Transverse colon (tissue), 4 donors: ENCODE measurements around the gene MED6. TPM values are rescaled to one million over a fixed set of nuclear protein-coding genes. Genes with fewer than 3 reads are reported as not detected.

ENCODE experiments used
- DNase-seq: peaks from one replicate; pipeline ENCODE4 v3.0.0-alpha.2; 2019
- H3K27ac ChIP-seq, 4 donors: fragments of 200-600 bp; sonication (generic); 2 replicates each; pipeline ENCODE4 v1.5.1; 2016 to 2018; ENCODE audit warnings: inconsistent platforms in 4 of 4
- H3K27me3 ChIP-seq: fragments of 200-600 bp; sonication (generic); 2 replicates; pipeline ENCODE4 v1.5.1; 2017; ENCODE audit warnings: inconsistent platforms
- H3K36me3 ChIP-seq, 4 donors: fragments of 200-600 bp; sonication (generic); 2 replicates each; pipeline ENCODE4 v1.5.1; 2017 to 2019; ENCODE audit warnings: inconsistent platforms in 4 of 4
- H3K4me1 ChIP-seq, 4 donors: fragments of 200-600 bp; sonication (generic); 2 replicates each; pipeline ENCODE4 v1.5.1; 2017 to 2020; ENCODE audit warnings: inconsistent platforms in 4 of 4
- H3K4me3 ChIP-seq, 4 donors: fragments of 200-600 bp; sonication (generic); 1 replicate in 1 of 4; 2 replicates in 3 of 4; pipeline versions ENCODE4 v1.5.1 to v1.6.1; 2017 to 2019; ENCODE audit warnings: inconsistent platforms in 4 of 4
- H3K9me3 ChIP-seq, 2 donors: fragments of 200-600 bp; sonication (generic); 2 replicates each; pipeline ENCODE4 v1.5.1; 2017 to 2019; ENCODE audit warnings: inconsistent platforms in 2 of 2
- EP300 ChIP-seq: sonication (generic); formaldehyde crosslinking; IDR thresholded peaks from one replicate; pipeline ENCODE4 v1.6.1; 2017; ENCODE audit warnings: antibody characterized with exemption, low read depth
- POLR2A ChIP-seq: fragments of 450-650 bp; IDR thresholded peaks from one replicate; pipeline ENCODE4 v1.6.1; 2016; ENCODE audit warnings: antibody characterized with exemption, mild to moderate bottlenecking, moderate library complexity
- POLR2AphosphoS5 ChIP-seq, 3 donors: sonication (generic); formaldehyde crosslinking; IDR thresholded peaks; one replicate each; pipeline ENCODE4 v1.6.1; 2016; ENCODE audit warnings: antibody characterized with exemption in 3 of 3
- WGBS, 2 donors: methylation state at CpG; one replicate each; pipeline ENCODE4 v1.1.5; 2018; ENCODE audit warnings: low coverage in 1 of 2; 5-methylcytosine and 5-hydroxymethylcytosine counted together
- in situ Hi-C, 4 donors: fragments of 200-750 bp; cut with MboI; loops; one replicate each; pipeline versions ENCODE4 v1.15.0 to v1.15.1; 2017; ENCODE audit warnings: low sequenced_read_pairs in 3 of 4, low pct_ligation_motif_present in 1 of 4, low pct_unique_long_range_greater_than_20kb in 1 of 4
- intact Hi-C: fragments of 100-400 bp; cut with DNase I; formaldehyde crosslinking; loops from one replicate; pipeline ENCODE4 v1.15.1; 2023; ENCODE audit warnings: low total_unique reads
- total RNA-seq, 4 donors: library from RNA; depleted of rRNA; stranded (reverse); fragments of >200 nt; gene quantifications; one replicate each; pipeline ENCODE4 v1.1.0, GENCODE V29; 2016
- TF ChIP-seq, protein P1 (sequence below), 5 experiments: fragments of 200-600 bp in 3 of 5; fragments of 450-650 bp in 2 of 5; sonication (generic) in 3 of 5; IDR thresholded peaks; 1 replicate in 2 of 5; 2 replicates in 3 of 5; pipeline ENCODE4 v1.5.1; 2016 to 2017; ENCODE audit warnings: antibody characterized with exemption in 5 of 5, inconsistent platforms in 3 of 5, mild to moderate bottlenecking in 2 of 5, moderate library complexity in 1 of 5

The MED6 gene
- total RNA-seq, 4 donors from 2014 or later, result 6.0 to 33.5 (median 23.7) TPM

- Histone ChIP-seq H3K4me3 (no peak overlapping the region), H3K27me3 (no peaks in the 10 kb centered on the region), H3K9me3 (peaks cover 10 to 12% of the 10 kb centered on the region in 2 donors), H3K4me1 (no peaks in the 10 kb centered on the region), H3K36me3 (no peaks in the 10 kb centered on the region), H3K27ac (no peak overlapping the region)
- whole genome bisulfite sequencing, 2 donors, result 100% methylated on average over 1 of the region's 1 CpG
- no peak for DNase-seq
- no peak for TF ChIP-seq EP300
- TF ChIP-seq, protein P1, sequence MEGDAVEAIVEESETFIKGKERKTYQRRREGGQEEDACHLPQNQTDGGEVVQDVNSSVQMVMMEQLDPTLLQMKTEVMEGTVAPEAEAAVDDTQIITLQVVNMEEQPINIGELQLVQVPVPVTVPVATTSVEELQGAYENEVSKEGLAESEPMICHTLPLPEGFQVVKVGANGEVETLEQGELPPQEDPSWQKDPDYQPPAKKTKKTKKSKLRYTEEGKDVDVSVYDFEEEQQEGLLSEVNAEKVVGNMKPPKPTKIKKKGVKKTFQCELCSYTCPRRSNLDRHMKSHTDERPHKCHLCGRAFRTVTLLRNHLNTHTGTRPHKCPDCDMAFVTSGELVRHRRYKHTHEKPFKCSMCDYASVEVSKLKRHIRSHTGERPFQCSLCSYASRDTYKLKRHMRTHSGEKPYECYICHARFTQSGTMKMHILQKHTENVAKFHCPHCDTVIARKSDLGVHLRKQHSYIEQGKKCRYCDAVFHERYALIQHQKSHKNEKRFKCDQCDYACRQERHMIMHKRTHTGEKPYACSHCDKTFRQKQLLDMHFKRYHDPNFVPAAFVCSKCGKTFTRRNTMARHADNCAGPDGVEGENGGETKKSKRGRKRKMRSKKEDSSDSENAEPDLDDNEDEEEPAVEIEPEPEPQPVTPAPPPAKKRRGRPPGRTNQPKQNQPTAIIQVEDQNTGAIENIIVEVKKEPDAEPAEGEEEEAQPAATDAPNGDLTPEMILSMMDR (IDR thresholded peaks at IDR 0.05), result no peak
- no peak for TF ChIP-seq POLR2A
- in situ Hi-C loops (loop anchor here in 3 of 4 donors (5.0 to 25.0 kb wide), 4 partner anchors 87 to 190 kb away; partner anchors contain the start of gene MAP3K9 (in 2 of the 3)), intact Hi-C loops (no loop called here)
Observed at GRCh38 chr14:70624972-70625371, 24.5 kb upstream of the MED6 start.

DNA sequence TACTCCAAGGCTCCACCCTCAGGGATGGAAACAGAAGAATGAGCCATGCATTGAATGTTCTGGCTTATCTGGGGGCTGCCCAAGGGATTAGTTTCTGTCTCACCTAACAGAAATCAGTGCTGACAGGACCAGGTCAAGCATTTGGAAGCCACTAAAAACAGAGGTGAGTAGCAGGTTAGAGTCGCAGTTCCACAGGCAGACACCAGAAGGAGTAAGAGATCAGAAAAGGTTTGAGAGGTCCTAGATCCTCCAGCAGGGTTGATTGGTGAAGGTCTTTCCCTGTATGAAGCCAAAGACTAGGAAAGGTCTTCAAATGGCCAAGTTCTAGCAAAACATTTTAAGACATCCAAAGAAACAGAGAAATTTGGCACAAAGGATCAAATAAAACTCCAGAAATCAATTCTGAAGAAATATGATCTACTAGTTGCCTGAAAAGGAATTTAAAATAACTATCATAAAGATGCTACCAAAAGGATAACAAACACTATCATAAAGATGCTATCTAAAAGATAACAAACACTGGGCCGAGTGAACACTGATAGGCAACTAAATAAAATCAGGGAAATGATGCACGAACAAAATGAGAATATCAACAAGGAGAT lies 21.8 kb upstream of the MED6 start:
- in situ Hi-C loops (loop anchor here in 3 of 4 donors (10.0 to 25.0 kb wide), 3 partner anchors 93 to 193 kb away; partner anchors contain the start of gene MAP3K9 (in 2 of the 3)), intact Hi-C loops (no loop called here)
- H3K4me3 ChIP-seq, result no peak overlapping the region
- 34% methylated on average over 2 to 3 of the region's 3 CpGs for WGBS, 2 donors
- peak; percentile 52 for DNase-seq
- TF ChIP-seq POLR2A (no peak), POLR2AphosphoS5 (IDR thresholded peaks at IDR 0.05) (no peak), EP300 (no peak)
- TF ChIP-seq, protein P1 (IDR thresholded peaks at IDR 0.05), result peak; percentile 31 to 70 (median 62)
- no peaks in the 10 kb centered on the region for H3K36me3 ChIP-seq
- H3K27ac ChIP-seq, result no peak overlapping the region
- no peaks in the 10 kb centered on the region for H3K27me3 ChIP-seq
- no peaks in the 10 kb centered on the region for H3K4me1 ChIP-seq
- peaks cover 9 to 12% of the 10 kb centered on the region in 2 donors for H3K9me3 ChIP-seq

- TF ChIP-seq EP300, result no peak
- TF ChIP-seq POLR2AphosphoS5 (IDR thresholded peaks at IDR 0.05), result no peak
- TF ChIP-seq POLR2A, result no peak
- TF ChIP-seq, protein P1 (IDR thresholded peaks at IDR 0.05), result no peak
- DNase-seq, result no peak
- H3K4me1 ChIP-seq, result no peaks in the 10 kb centered on the region
- no peak overlapping the region for H3K27ac ChIP-seq
- in situ Hi-C loops, result loop anchor here in 3 of 4 donors (10.0 to 25.0 kb wide), 3 partner anchors 95 to 195 kb away; partner anchors contain the start of gene MAP3K9 (in 2 of the 3)
- no peaks in the 10 kb centered on the region for H3K36me3 ChIP-seq
- intact Hi-C loops, result no loop called here
- no peaks in the 10 kb centered on the region for H3K27me3 ChIP-seq
- no peaks in the 10 kb centered on the region for H3K9me3 ChIP-seq
- H3K4me3 ChIP-seq, result no peak overlapping the region
Observed at GRCh38 chr14:70619708-70620107, 19.3 kb upstream of the MED6 start.

DNA sequence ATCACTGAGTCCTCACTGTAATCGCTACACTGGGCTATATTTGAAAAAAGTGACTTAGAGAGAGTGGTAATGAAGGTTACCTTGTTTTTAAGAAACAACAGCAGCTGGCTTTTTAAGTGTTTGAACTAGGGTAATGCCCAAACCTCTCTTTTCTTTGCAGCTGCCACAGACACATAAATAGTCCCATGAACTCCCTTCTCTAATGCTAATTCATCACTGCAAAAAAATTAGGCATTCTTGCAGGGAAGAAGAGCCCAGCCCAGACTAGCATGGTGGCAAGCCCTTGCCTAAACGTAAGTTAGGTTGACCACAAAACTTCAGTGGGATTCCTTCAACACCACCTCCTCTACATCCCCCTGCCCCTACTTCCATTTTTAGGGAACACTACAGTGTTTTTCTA lies 17.9 kb upstream of the MED6 start:
- whole genome bisulfite sequencing, 2 donors, result 62 to 74% methylated on average over 2 of the region's 2 CpGs
- Histone ChIP-seq H3K9me3 (no peaks in the 10 kb centered on the region), H3K27ac (no peak overlapping the region), H3K4me1 (no peaks in the 10 kb centered on the region), H3K36me3 (no peaks in the 10 kb centered on the region), H3K4me3 (no peak overlapping the region), H3K27me3 (no peaks in the 10 kb centered on the region)
- intact Hi-C loops, result no loop called here
- DNase-seq, result no peak
- in situ Hi-C loops, result loop anchor here in 2 of 4 donors (25.0 kb wide), 1 partner anchor 194 kb away; the partner anchor contains the start of gene MAP3K9 (in 2 of the 2)
- TF ChIP-seq EP300, result no peak
- no peak for TF ChIP-seq POLR2AphosphoS5 (IDR thresholded peaks at IDR 0.05)
- TF ChIP-seq POLR2A, result no peak
- TF ChIP-seq, protein P1 (IDR thresholded peaks at IDR 0.05), result no peak
